ENCODE data around the gene TREH.

The TREH gene

DNA sequence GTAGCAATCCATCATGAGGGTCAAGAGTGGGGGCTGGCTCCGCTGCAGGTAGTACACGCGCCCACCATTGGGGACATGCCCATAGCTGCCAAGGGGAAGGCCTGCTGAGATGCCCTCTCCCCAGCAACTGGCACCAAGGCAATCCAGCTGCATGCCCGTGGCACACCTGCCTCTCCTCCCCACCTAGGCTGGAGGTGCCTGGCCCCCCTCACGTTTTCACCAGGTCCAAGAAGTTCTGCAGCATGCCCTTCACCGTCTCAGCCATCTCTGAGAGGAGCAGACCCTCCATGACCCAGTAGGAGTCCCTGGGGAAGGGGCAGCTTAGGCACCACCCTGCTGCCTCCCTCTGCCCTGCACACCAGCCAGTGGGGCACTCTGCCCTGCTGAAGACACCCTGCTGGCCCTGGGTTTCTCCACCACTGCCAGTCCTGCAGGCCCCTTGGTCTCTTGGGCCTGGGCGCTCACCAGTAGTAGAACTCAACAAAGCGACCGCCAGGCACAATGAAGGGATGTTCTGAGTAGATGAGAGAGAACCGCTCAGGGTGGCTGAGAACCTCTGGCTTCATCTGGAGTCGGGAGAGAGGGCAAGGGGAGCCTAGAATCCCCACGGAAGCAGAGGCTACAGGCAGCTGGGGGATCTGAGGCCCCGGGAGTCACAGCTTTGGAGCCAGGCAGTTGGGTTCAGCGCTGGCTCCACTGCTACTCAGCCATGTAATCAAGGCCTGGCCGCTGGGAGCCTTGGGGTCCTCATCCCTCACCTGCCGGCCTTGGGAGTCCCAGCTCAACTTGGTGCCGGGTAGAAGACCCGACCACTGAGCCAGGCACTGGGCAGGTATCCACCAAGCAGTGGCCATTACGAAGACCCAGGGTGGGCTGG lies 17.8 kb downstream of the TREH start:
- Mint-ChIP-seq H3K4me1 (no peaks in the 10 kb centered on the region), H3K27me3 (peaks cover 8% of the 10 kb centered on the region), H3K36me3 (no peaks in the 10 kb centered on the region), H3K4me3 (no peak overlapping the region), H3K27ac (no peak overlapping the region), H3K9me3 (no peaks in the 10 kb centered on the region)
- no peak for ATAC-seq

- Mint-ChIP-seq H3K36me3 (no peaks in the 10 kb centered on the region), H3K9me3 (no peaks in the 10 kb centered on the region), H3K4me3 (no peak overlapping the region), H3K27ac (no peak overlapping the region), H3K27me3 (peaks cover 8% of the 10 kb centered on the region), H3K4me1 (no peaks in the 10 kb centered on the region)
- ATAC-seq = no peak
Measured at GRCh38 chr11:118660681-118661424, 18.6 kb downstream of the TREH start.

DNA sequence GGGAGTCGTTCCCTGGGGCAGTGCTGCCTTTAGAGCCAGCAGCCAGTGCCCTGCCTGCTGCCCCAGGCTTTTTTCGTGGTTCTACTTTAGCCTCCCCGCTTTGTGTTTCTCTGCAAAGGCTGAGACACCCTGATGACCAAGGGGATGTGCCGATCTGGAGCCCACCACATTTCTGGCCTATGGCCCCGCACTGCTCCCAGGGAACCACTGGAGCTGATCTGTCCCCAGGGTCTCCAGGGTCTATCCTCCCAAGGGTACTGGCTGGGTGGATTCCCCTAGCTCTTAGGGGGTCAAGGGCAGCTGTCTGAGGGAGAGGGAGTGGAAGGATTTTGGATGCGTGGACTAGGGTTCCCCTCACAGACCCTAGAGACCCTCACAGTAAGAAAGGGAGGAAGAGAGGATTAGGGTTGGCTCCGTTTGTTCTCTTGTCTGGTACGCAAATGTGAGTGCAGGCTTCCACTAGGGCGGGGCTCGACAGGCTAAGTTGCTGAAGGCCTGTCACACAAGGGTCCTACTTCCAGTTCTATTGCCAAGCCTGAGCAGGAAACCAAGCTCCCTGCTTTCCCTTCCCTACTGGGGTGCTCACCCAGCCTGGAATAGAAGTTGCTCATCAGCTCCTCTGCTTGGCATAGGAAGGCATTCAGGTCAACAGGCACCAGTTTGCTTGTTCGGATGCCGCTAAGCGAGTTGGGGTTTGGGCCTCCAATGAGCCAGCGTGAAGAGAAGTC lies 19.3 kb downstream of the TREH start:
- H3K27ac Mint-ChIP-seq = no peak overlapping the region
- ATAC-seq = no peak
- no peak overlapping the region for H3K4me3 Mint-ChIP-seq
- no peaks in the 10 kb centered on the region for H3K9me3 Mint-ChIP-seq
- no peaks in the 10 kb centered on the region for H3K36me3 Mint-ChIP-seq
- no peaks in the 10 kb centered on the region for H3K4me1 Mint-ChIP-seq
- peaks cover 8% of the 10 kb centered on the region for H3K27me3 Mint-ChIP-seq

GRCh38 chr11:118659314-118659952 lies 20.0 kb downstream of the TREH start:
- peak; percentile 83 for ATAC-seq
- H3K9me3 Mint-ChIP-seq = no peaks in the 10 kb centered on the region
- no peaks in the 10 kb centered on the region for H3K4me1 Mint-ChIP-seq
- peaks cover 8% of the 10 kb centered on the region for H3K27me3 Mint-ChIP-seq
- no peak overlapping the region for H3K4me3 Mint-ChIP-seq
- no peaks in the 10 kb centered on the region for H3K36me3 Mint-ChIP-seq
- no peak overlapping the region for H3K27ac Mint-ChIP-seq

DNA sequence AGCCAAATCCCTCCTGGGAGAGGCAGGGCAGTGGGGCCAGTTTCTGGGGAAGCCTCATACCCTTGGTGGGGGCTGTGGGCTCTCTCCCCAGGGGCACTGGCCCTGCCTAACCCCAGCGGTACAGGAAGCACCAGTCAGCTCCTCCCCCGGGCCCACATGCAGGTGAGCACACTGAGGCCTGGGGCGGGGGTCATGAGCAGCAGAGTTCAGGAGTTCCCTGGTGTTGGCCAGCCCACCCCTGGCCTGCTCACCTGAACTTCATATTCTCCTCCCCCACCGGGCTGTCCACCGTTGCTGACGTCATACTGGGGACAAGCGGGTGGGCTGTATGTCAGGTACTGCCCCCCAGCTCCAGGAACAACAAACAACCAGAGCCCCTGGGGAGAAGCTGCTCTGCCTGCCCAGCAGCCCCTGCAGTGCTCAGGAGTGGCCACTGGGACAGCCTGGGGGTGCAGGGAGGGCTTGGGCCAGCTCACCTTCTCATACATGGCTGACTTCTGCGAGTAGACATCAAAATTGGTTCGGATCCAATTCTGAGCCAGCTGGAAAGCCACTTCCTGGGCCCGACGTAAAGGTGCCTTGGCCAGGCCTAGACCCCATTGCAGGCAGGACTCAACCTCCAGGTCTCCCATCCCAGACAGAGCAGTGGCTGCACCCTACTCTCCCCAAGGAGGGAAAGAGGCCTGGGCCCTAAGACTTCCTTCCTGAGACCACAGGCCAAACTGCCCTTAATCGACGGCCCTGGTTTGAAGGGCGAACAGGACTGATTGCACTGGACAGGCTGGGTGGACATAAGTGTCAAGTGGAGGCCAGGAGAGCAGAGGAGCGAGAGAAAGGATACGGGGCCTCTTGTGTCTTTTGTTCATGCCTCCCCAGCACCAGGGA lies 20.8 kb downstream of the TREH start:
- no peak overlapping the region for H3K27ac Mint-ChIP-seq
- H3K4me3 Mint-ChIP-seq = no peak overlapping the region
- no peak for ATAC-seq

GRCh38 chr11:118657709-118658428 lies 21.6 kb downstream of the TREH start:
- peaks cover under 1% of the 10 kb centered on the region for H3K4me1 Mint-ChIP-seq
- no peaks in the 10 kb centered on the region for H3K9me3 Mint-ChIP-seq
- peaks cover 8% of the 10 kb centered on the region for H3K27me3 Mint-ChIP-seq
- no peaks in the 10 kb centered on the region for H3K36me3 Mint-ChIP-seq
- no peak for ATAC-seq
- H3K27ac Mint-ChIP-seq = no peak overlapping the region
- H3K4me3 Mint-ChIP-seq = no peak overlapping the region

More for the DNA sequence above, 20.8 kb downstream of the TREH start:
- Mint-ChIP-seq H3K9me3 (no peaks in the 10 kb centered on the region), H3K36me3 (no peaks in the 10 kb centered on the region), H3K4me1 (no peaks in the 10 kb centered on the region), H3K27me3 (peaks cover 8% of the 10 kb centered on the region)

DNA sequence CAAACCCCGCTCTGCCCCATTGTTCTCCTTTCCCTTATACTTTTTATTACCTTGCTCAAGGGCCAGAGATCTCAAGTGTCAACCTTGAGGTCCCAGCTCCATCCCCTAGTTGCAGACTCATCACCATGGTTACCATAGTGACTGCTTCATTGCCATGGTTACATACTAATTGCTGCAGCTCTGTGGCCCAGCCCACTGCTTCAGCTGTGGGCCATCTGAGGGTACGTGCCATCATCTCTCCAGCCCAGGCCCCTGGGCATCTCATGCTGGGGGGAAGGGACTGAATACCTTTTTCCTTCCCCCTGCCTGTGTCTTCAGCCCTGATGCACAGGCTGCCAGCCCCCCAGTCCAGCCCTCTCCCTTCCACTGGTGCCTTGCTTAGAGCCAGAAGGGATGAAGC lies 22.2 kb downstream of the TREH start:
- no peaks in the 10 kb centered on the region for H3K36me3 Mint-ChIP-seq
- H3K9me3 Mint-ChIP-seq = no peaks in the 10 kb centered on the region
- peaks cover 8% of the 10 kb centered on the region for H3K27me3 Mint-ChIP-seq
- H3K4me3 Mint-ChIP-seq = no peak overlapping the region
- no peak for ATAC-seq
- peaks cover 7% of the 10 kb centered on the region for H3K4me1 Mint-ChIP-seq
- peak overlapping the region; percentile 18 for H3K27ac Mint-ChIP-seq

- no peaks in the 10 kb centered on the region for H3K36me3 Mint-ChIP-seq
- no peak for ATAC-seq
- H3K4me1 Mint-ChIP-seq = peaks cover 8% of the 10 kb centered on the region
- H3K9me3 Mint-ChIP-seq = no peaks in the 10 kb centered on the region
- H3K4me3 Mint-ChIP-seq = no peak overlapping the region
- H3K27ac Mint-ChIP-seq = peak overlapping the region; percentile 18
- H3K27me3 Mint-ChIP-seq = peaks cover 8% of the 10 kb centered on the region
Measured at GRCh38 chr11:118656563-118657165, 22.8 kb downstream of the TREH start.

DNA sequence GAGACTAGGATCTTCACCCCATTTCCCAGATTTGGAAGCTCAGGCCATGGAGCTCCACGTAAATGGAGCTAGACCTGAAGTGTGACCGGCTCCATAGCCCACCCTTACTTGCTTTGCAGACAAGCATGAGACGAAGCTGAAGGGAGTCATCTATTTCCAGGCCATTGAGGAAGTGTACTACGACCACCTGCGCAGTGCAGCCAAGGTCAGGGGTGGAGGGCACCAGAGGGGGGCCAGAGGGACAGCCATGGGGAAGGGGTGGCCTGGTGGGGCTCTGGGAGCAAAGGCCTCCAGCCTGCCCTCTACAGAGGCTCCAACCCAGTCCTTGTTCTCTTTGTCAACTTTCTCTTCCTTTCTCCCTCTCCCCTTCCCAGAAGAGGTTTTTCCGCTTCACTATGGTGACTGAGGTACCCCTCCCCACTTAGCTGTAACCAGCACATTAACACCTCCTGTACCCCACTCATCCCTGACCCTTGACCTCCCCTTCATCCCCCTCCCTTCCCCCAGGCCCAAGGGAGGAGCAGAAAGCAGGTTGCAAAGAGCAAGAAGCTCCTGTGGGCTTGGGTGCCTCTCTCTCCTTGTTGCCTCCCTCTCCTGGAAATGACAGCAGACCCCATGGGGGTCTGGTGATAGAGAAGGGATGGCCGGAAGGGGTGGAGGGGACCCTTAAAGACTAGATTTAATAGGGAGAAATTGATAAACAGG lies 23.8 kb downstream of the TREH start:
- H3K9me3 Mint-ChIP-seq = no peaks in the 10 kb centered on the region

GRCh38 chr11:118653684-118654390 lies 25.6 kb downstream of the TREH start:
- no peak for ATAC-seq
- Mint-ChIP-seq H3K4me3 (no peak overlapping the region), H3K27ac (no peak overlapping the region), H3K27me3 (no peaks in the 10 kb centered on the region), H3K9me3 (no peaks in the 10 kb centered on the region), H3K4me1 (peaks cover 8% of the 10 kb centered on the region), H3K36me3 (no peaks in the 10 kb centered on the region)

More for the DNA sequence above, 23.8 kb downstream of the TREH start:
- ATAC-seq = no peak
- Mint-ChIP-seq H3K27ac (no peak overlapping the region), H3K27me3 (peaks cover 8% of the 10 kb centered on the region), H3K36me3 (no peaks in the 10 kb centered on the region), H3K4me3 (no peak overlapping the region), H3K4me1 (peaks cover 8% of the 10 kb centered on the region)

DNA sequence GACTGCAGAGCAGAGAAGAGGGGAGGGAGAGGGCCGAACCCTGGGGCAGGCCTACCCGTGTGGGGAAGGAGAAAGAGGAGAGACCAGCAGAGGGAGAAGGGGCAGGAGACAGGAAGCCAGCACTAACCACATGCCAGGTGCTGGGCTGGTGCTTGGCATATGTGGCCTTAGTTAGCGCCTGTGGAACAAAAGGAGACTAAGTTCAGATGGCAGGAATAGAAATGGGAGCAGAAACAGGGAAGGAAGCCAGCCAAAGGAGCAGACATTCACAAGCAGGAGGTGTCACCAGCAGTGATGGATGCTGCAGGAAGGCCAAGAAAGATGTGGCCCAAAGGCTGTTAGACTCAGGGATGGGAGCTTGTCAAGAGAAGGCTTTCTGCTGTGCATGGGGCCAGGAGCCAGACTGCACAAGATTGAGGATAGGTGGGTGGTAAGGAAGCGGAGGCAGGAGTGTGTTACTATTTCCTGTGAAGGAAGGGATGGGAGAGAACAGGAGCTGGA lies 26.7 kb downstream of the TREH start:
- Mint-ChIP-seq H3K4me3 (no peak overlapping the region), H3K27ac (no peak overlapping the region), H3K4me1 (peaks cover 8% of the 10 kb centered on the region), H3K9me3 (no peaks in the 10 kb centered on the region), H3K36me3 (no peaks in the 10 kb centered on the region), H3K27me3 (no peaks in the 10 kb centered on the region)
- no peak for ATAC-seq

DNA sequence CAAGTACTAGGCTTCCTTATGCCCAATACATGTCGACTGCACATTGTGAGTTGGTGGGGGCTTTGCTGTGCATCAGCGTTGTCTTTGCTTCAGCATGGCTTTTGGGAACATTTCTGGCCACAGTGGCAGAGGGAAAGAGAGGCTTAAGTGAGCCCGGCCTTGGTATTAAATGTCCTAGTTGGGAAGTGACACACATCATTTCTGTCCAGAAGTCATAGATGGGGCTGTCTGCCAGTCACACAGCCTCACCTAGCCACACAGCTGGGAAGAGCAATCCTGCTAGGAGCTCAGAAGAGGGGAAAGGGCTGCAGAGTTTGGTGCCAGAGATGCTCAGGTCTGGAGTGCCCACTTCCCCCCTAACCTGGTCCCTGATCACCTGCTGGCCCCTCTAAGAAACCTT lies 27.6 kb downstream of the TREH start:
- no peak for ATAC-seq
- Mint-ChIP-seq H3K9me3 (no peaks in the 10 kb centered on the region), H3K36me3 (no peaks in the 10 kb centered on the region), H3K4me1 (peaks cover 8% of the 10 kb centered on the region), H3K4me3 (no peak overlapping the region), H3K27me3 (no peaks in the 10 kb centered on the region), H3K27ac (no peak overlapping the region)
